Measurements from ENCODE around the gene ARL6. TPM values are rescaled to one million over a fixed set of nuclear protein-coding genes. Genes with fewer than 3 reads are reported as not detected.

The ARL6 gene
- polyA plus RNA-seq, 1 donor from 2014 or later = 18.2 TPM

GRCh38 chr3:97848779-97849178 lies 84.2 kb downstream of the ARL6 start:
- Histone ChIP-seq H3K9me2 (ENCODE audit: insufficient read depth, low read length) (no peaks in the 10 kb centered on the region), H3K9me3 (ENCODE audit: low read length) (no peaks in the 10 kb centered on the region), H3K9ac (ENCODE audit: low read length) (no peak overlapping the region), H3K4me2 (ENCODE audit: low read length) (no peak overlapping the region), H2AFZ (ENCODE audit: low read depth, low read length) (no peak overlapping the region), H3K79me2 (replicated peaks; ENCODE audit: insufficient read depth, low read length) (no peaks in the 10 kb centered on the region), H3K27me3 (ENCODE audit: insufficient read depth, low read depth, low read length) (no peaks in the 10 kb centered on the region), H4K20me1 (ENCODE audit: insufficient read depth) (no peaks in the 10 kb centered on the region), H3K27ac (ENCODE audit: low read length) (no peak overlapping the region), H3K36me3 (ENCODE audit: insufficient read depth, low read length) (no peaks in the 10 kb centered on the region), H3K4me3 (ENCODE audit: low read length) (no peak overlapping the region), H3F3A (ENCODE audit: insufficient read depth, low read length, poor library complexity, severe bottlenecking) (no peaks in the 10 kb centered on the region)
- TF ChIP-seq EZH2 (IDR thresholded peaks at IDR 0.05; ENCODE audit: borderline replicate concordance, insufficient read depth, low read length, poor library complexity, severe bottlenecking) (no peak), CTCF (IDR thresholded peaks at IDR 0.05; ENCODE audit: poor library complexity, severe bottlenecking) (no peak), REST (IDR thresholded peaks at IDR 0.05; ENCODE audit: borderline replicate concordance) (no peak), MXI1 (conservative IDR thresholded peaks at IDR 0.05; ENCODE audit: poor library complexity, severe bottlenecking) (no peak), EP300 (conservative IDR thresholded peaks at IDR 0.05; ENCODE audit: poor library complexity, severe bottlenecking) (no peak), POLR2AphosphoS5 (IDR thresholded peaks at IDR 0.05) (no peak), SMC3 (conservative IDR thresholded peaks at IDR 0.05; ENCODE audit: poor library complexity) (no peak), RAD21 (conservative IDR thresholded peaks at IDR 0.05) (no peak), TAF1 (IDR thresholded peaks at IDR 0.05; ENCODE audit: low read depth) (no peak)

Other genes starting within 250 kb of the ARL6 start
- gene CRYBG3, start 57.3 kb downstream of the ARL6 start, polyA plus RNA-seq = 0.18 and 1.3 TPM in 2 replicates
- 0.32 and 0.48 TPM in 2 replicates for gene RIOX2, start 207.7 kb downstream of the ARL6 start, polyA plus RNA-seq

Measured in neural cell (in vitro differentiated cells).